SK-N-SH (cell line): ENCODE results near the gene TOR1AIP1.

ENCODE experiments used
- CTCF ChIP-seq: fragments of 200-600 bp; sonication (generic); IDR thresholded peaks from 2 replicates; pipeline ENCODE4 v1.6.1; 2017; ENCODE audit warnings: antibody characterized with exemption, mild to moderate bottlenecking, moderate library complexity
- EP300 ChIP-seq, 2 experiments: IDR thresholded peaks; 2 replicates each; pipeline versions ENCODE4 v1.4.0 to v1.6.1; 2012; ENCODE audit warnings: borderline replicate concordance in 1 of 2, low read depth in 1 of 2, low read length in 1 of 2
- PBX3 ChIP-seq: IDR thresholded peaks from 2 replicates; pipeline ENCODE4; 2012
- REST ChIP-seq: IDR thresholded peaks from 2 replicates; pipeline ENCODE4 v1.6.1; 2012; ENCODE audit warnings: mild to moderate bottlenecking, low read depth, low read length, moderate library complexity
- YY1 ChIP-seq: IDR thresholded peaks from 2 replicates; pipeline ENCODE4 v1.4.0; 2012; ENCODE audit warnings: low read depth, mild to moderate bottlenecking

GRCh38 chr1:179966551-179966950, 84.5 kb downstream of the TOR1AIP1 start:
- no peak for TF ChIP-seq CTCF
- TF ChIP-seq REST, result no peak
- no peak for TF ChIP-seq PBX3
- no peak for TF ChIP-seq YY1
- no peak for TF ChIP-seq EP300 (IDR thresholded peaks at IDR 0.05; ENCODE audit: borderline replicate concordance in 1 of 2, low read depth in 1 of 2, low read length in 1 of 2)
